ENCODE measurements around the gene MYH10. TPM values are rescaled to one million over a fixed set of nuclear protein-coding genes. Genes with fewer than 3 reads are reported as not detected.

The MYH10 gene
- total and polyA plus RNA-seq, 2 experiments from 2014 or later = 46.8 to 69.5 TPM

DNA sequence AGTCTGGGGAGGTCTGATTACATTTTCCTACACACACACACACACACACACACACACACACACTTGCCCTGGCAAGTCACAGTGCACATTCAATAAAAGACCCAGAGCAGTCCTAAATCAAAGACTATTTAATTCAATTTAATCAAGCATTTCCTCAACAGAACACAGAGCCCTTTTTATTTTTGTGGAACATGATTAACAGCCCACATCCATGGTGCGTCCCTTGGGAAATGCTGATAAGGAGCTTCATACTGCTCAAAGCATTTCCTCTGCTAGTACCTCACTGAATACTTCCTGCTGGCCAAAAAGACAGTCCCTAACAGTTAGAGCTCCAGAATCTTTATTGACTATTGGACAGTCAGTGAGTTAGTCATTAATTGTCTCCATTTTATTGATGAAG lies 43.1 kb upstream of the MYH10 start:
- H3K9me3 ChIP-seq (ENCODE audit: low read depth) = no peaks in the 10 kb centered on the region
- WGBS, 2 experiments (ENCODE audit: low coverage in 1 of 2, low lambda C conversion rate in 2 of 2, missing lambda C conversion rate in 2 of 2) = 14 to 41% methylated on average over 1 of the region's 1 CpG
- peak; percentile 91 for DNase-seq
- TF ChIP-seq EZH2 (IDR thresholded peaks at IDR 0.05; ENCODE audit: insufficient read depth, poor library complexity, severe bottlenecking) = no peak
- no peak for TF ChIP-seq EZH2phosphoT487 (IDR thresholded peaks at IDR 0.05; ENCODE audit: insufficient read depth, low read depth)
- no peaks in the 10 kb centered on the region for H4K20me1 ChIP-seq (ENCODE audit: insufficient read depth)
- H3K9ac ChIP-seq = no peak overlapping the region
- H3K27me3 ChIP-seq (replicated peaks; ENCODE audit: insufficient read depth) = no peaks in the 10 kb centered on the region
- H3K4me2 ChIP-seq (ENCODE audit: unreplicated experiment) = peak overlapping the region; percentile 31
- no peak overlapping the region for H3K27ac ChIP-seq
- in situ Hi-C loops (cut with MboI) = no loop called here
- peaks cover 25% of the 10 kb centered on the region for H3K4me1 ChIP-seq (ENCODE audit: insufficient read depth)
- H2AFZ ChIP-seq = no peak overlapping the region
- H3K4me3 ChIP-seq = no peak overlapping the region
- H3F3A ChIP-seq (ENCODE audit: insufficient read depth) = peaks cover 12% of the 10 kb centered on the region; the same call in 1 of the 2 replicates
- no peaks in the 10 kb centered on the region for H3K79me2 ChIP-seq (ENCODE audit: insufficient read depth)
- H3K36me3 ChIP-seq (ENCODE audit: low read depth) = no peaks in the 10 kb centered on the region
- no peaks in the 10 kb centered on the region for H3K9me2 ChIP-seq (ENCODE audit: insufficient read depth)

DNA sequence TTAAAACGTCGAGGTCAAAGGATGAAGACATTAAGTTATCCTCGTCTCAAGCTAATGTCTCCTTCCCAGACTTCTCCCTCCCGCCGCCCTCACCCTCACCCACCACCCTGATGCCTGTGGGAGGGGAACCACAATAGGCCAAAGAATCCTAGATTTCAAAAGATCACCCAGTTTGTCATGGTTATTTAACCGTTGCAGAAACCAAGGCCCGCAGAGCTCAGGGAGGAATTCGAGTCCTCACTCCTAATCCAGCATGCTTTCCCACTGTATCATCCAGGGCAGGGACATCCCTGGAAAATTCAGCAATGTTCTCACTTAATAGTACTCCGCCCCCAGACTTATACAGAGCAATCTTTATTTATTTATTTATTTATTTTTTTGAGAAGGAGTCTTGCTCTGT lies 41.8 kb upstream of the MYH10 start:
- Histone ChIP-seq H3K9me2 (ENCODE audit: insufficient read depth) (no peaks in the 10 kb centered on the region), H3K27me3 (replicated peaks; ENCODE audit: insufficient read depth) (no peaks in the 10 kb centered on the region), H3K79me2 (ENCODE audit: insufficient read depth) (no peaks in the 10 kb centered on the region), H4K20me1 (ENCODE audit: insufficient read depth) (no peaks in the 10 kb centered on the region), H3F3A (ENCODE audit: insufficient read depth) (peaks cover 12% of the 10 kb centered on the region; the same call in 1 of the 2 replicates), H3K36me3 (ENCODE audit: low read depth) (no peaks in the 10 kb centered on the region), H3K9me3 (ENCODE audit: low read depth) (no peaks in the 10 kb centered on the region), H3K9ac (no peak overlapping the region), H2AFZ (no peak overlapping the region), H3K4me3 (no peak overlapping the region), H3K4me1 (ENCODE audit: insufficient read depth) (peaks cover 25% of the 10 kb centered on the region), H3K27ac (no peak overlapping the region), H3K4me2 (ENCODE audit: unreplicated experiment) (no peak overlapping the region)
- no peak for DNase-seq
- in situ Hi-C loops (cut with MboI) = no loop called here
- 84 to 95% methylated on average over 7 to 9 of the region's 9 CpGs for WGBS, 2 experiments (ENCODE audit: low coverage in 1 of 2, low lambda C conversion rate in 2 of 2, missing lambda C conversion rate in 2 of 2)
- TF ChIP-seq EZH2phosphoT487 (IDR thresholded peaks at IDR 0.05; ENCODE audit: insufficient read depth, low read depth) (no peak), EZH2 (IDR thresholded peaks at IDR 0.05; ENCODE audit: insufficient read depth, poor library complexity, severe bottlenecking) (no peak)

GRCh38 chr17:8670421-8670820 lies 39.9 kb upstream of the MYH10 start:
- no peaks in the 10 kb centered on the region for H4K20me1 ChIP-seq (ENCODE audit: insufficient read depth)
- DNase-seq = no peak
- H3K27me3 ChIP-seq (replicated peaks; ENCODE audit: insufficient read depth) = no peaks in the 10 kb centered on the region
- no peak overlapping the region for H2AFZ ChIP-seq
- no peaks in the 10 kb centered on the region for H3K9me2 ChIP-seq (ENCODE audit: insufficient read depth)
- no peak overlapping the region for H3K4me3 ChIP-seq
- H3K79me2 ChIP-seq (ENCODE audit: insufficient read depth) = no peaks in the 10 kb centered on the region
- 38 to 48% methylated on average over 4 of the region's 4 CpGs for WGBS, 2 experiments (ENCODE audit: low coverage in 1 of 2, low lambda C conversion rate in 2 of 2, missing lambda C conversion rate in 2 of 2)
- in situ Hi-C loops (cut with MboI) = no loop called here
- no peak overlapping the region for H3K9ac ChIP-seq
- no peak overlapping the region for H3K4me2 ChIP-seq (ENCODE audit: unreplicated experiment)
- peaks cover 12% of the 10 kb centered on the region; the same call in 1 of the 2 replicates for H3F3A ChIP-seq (ENCODE audit: insufficient read depth)
- TF ChIP-seq EZH2 (IDR thresholded peaks at IDR 0.05; ENCODE audit: insufficient read depth, poor library complexity, severe bottlenecking) (no peak), EZH2phosphoT487 (IDR thresholded peaks at IDR 0.05; ENCODE audit: insufficient read depth, low read depth) (no peak)
- H3K9me3 ChIP-seq (ENCODE audit: low read depth) = no peaks in the 10 kb centered on the region
- no peaks in the 10 kb centered on the region for H3K36me3 ChIP-seq (ENCODE audit: low read depth)
- no peak overlapping the region for H3K27ac ChIP-seq
- H3K4me1 ChIP-seq (ENCODE audit: insufficient read depth) = peaks cover 25% of the 10 kb centered on the region

- Histone ChIP-seq H3K27me3 (replicated peaks; ENCODE audit: insufficient read depth) (0 out of 2 replicates have a peak, but pooled peaks cover 7% of the 10 kb centered on the region), H3K9me2 (ENCODE audit: insufficient read depth) (no peaks in the 10 kb centered on the region), H3K36me3 (ENCODE audit: low read depth) (no peaks in the 10 kb centered on the region), H3K9me3 (ENCODE audit: low read depth) (no peaks in the 10 kb centered on the region), H3K4me3 (no peak overlapping the region), H3F3A (ENCODE audit: insufficient read depth) (peaks cover 3% of the 10 kb centered on the region; the same call in 1 of the 2 replicates), H3K27ac (no peak overlapping the region), H4K20me1 (ENCODE audit: insufficient read depth) (no peaks in the 10 kb centered on the region), H2AFZ (no peak overlapping the region), H3K4me2 (ENCODE audit: unreplicated experiment) (no peak overlapping the region), H3K4me1 (ENCODE audit: insufficient read depth) (peaks cover 4% of the 10 kb centered on the region; the same call in 1 of the 2 replicates), H3K79me2 (ENCODE audit: insufficient read depth) (no peaks in the 10 kb centered on the region), H3K9ac (no peak overlapping the region)
- no peak for DNase-seq
- in situ Hi-C loops (cut with MboI) = no loop called here
- WGBS, 2 experiments (ENCODE audit: low coverage in 1 of 2, low lambda C conversion rate in 2 of 2, missing lambda C conversion rate in 2 of 2) = 92 to 94% methylated on average over 4 of the region's 4 CpGs
- TF ChIP-seq EZH2 (IDR thresholded peaks at IDR 0.05; ENCODE audit: insufficient read depth, poor library complexity, severe bottlenecking) (no peak), EZH2phosphoT487 (IDR thresholded peaks at IDR 0.05; ENCODE audit: insufficient read depth, low read depth) (no peak)
These were observed 37.7 kb upstream of the MYH10 start for GRCh38 chr17:8668176-8668740.
